Fibroblast of skin of scalp (primary cell): ENCODE data around the gene ROMO1.
"Not testable (repeated sequence)": the region's sequence is repeated elsewhere in the genome, so short reads cannot be mapped to it uniquely, and the experiment has no call there.

Experiments
- DNase-seq: peaks from one replicate; pipeline ENCODE4 v3.0.0-alpha.2; 2013

The ROMO1 gene

GRCh38 chr20:35711588-35712209, 12.5 kb downstream of the ROMO1 start:
- DNase-seq = no peak

- not testable (repeated sequence) for DNase-seq
Measured at GRCh38 chr20:35713120-35713519, 13.9 kb downstream of the ROMO1 start.

GRCh38 chr20:35714127-35714526, 14.9 kb downstream of the ROMO1 start:
- DNase-seq = no peak

GRCh38 chr20:35715652-35716051, 16.4 kb downstream of the ROMO1 start:
- no peak for DNase-seq

- DNase-seq = no peak
Measured at GRCh38 chr20:35716330-35716729, 17.1 kb downstream of the ROMO1 start.

GRCh38 chr20:35718321-35718720, 19.1 kb downstream of the ROMO1 start:
- not testable (repeated sequence) for DNase-seq

GRCh38 chr20:35718972-35719635, 19.9 kb downstream of the ROMO1 start:
- no peak for DNase-seq

- no peak for DNase-seq
Measured at GRCh38 chr20:35719717-35720116, 20.5 kb downstream of the ROMO1 start.

GRCh38 chr20:35720165-35721123, 21.2 kb downstream of the ROMO1 start:
- DNase-seq = no peak

- DNase-seq = no peak
Measured at GRCh38 chr20:35721219-35721618, 22.0 kb downstream of the ROMO1 start.

GRCh38 chr20:35721621-35722020, 22.4 kb downstream of the ROMO1 start:
- no peak for DNase-seq

GRCh38 chr20:35723275-35723639, 24.1 kb downstream of the ROMO1 start:
- DNase-seq = not testable (repeated sequence)

GRCh38 chr20:35723652-35724320, 24.6 kb downstream of the ROMO1 start:
- DNase-seq = not testable (repeated sequence)

GRCh38 chr20:35724321-35725230, 25.4 kb downstream of the ROMO1 start:
- DNase-seq = no peak

- no peak for DNase-seq
Measured at GRCh38 chr20:35726842-35727711, 27.9 kb downstream of the ROMO1 start.

- no peak for DNase-seq
Measured at GRCh38 chr20:35729283-35729807, 30.1 kb downstream of the ROMO1 start.

- DNase-seq = no peak
Measured at GRCh38 chr20:35729836-35730582, 30.8 kb downstream of the ROMO1 start.

GRCh38 chr20:35730583-35731468, 31.6 kb downstream of the ROMO1 start:
- DNase-seq = no peak

GRCh38 chr20:35731469-35731788, 32.2 kb downstream of the ROMO1 start:
- no peak for DNase-seq
